ENCODE results near the gene PAQR6.

- TF ChIP-seq, protein P1, sequence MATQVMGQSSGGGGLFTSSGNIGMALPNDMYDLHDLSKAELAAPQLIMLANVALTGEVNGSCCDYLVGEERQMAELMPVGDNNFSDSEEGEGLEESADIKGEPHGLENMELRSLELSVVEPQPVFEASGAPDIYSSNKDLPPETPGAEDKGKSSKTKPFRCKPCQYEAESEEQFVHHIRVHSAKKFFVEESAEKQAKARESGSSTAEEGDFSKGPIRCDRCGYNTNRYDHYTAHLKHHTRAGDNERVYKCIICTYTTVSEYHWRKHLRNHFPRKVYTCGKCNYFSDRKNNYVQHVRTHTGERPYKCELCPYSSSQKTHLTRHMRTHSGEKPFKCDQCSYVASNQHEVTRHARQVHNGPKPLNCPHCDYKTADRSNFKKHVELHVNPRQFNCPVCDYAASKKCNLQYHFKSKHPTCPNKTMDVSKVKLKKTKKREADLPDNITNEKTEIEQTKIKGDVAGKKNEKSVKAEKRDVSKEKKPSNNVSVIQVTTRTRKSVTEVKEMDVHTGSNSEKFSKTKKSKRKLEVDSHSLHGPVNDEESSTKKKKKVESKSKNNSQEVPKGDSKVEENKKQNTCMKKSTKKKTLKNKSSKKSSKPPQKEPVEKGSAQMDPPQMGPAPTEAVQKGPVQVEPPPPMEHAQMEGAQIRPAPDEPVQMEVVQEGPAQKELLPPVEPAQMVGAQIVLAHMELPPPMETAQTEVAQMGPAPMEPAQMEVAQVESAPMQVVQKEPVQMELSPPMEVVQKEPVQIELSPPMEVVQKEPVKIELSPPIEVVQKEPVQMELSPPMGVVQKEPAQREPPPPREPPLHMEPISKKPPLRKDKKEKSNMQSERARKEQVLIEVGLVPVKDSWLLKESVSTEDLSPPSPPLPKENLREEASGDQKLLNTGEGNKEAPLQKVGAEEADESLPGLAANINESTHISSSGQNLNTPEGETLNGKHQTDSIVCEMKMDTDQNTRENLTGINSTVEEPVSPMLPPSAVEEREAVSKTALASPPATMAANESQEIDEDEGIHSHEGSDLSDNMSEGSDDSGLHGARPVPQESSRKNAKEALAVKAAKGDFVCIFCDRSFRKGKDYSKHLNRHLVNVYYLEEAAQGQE (IDR thresholded peaks at IDR 0.05; ENCODE audit: borderline replicate concordance), result no peak
- TF ChIP-seq POLR2AphosphoS5 (IDR thresholded peaks at IDR 0.05), result no peak
Observed at GRCh38 chr1:156259805-156260204, 11.9 kb upstream of the PAQR6 start.

All from neural cell (in vitro differentiated cells).